HEK293 (cell line): ENCODE measurements around the gene TRIM2.

Source experiments
- EGR2 ChIP-seq: fragments of 450-650 bp; formaldehyde crosslinking; IDR thresholded peaks from 2 replicates; pipeline ENCODE4 v1.5.1; 2016; ENCODE audit warnings: low read depth, missing biosample characterization, missing genetic modification characterization
- GLI2 ChIP-seq: fragments of 450-650 bp; formaldehyde crosslinking; IDR thresholded peaks from 2 replicates; pipeline ENCODE4; 2017; ENCODE audit warnings: missing biosample characterization, missing genetic modification characterization, low read depth, borderline replicate concordance
- GLI4 ChIP-seq: fragments of 450-650 bp; formaldehyde crosslinking; IDR thresholded peaks from 2 replicates; pipeline ENCODE4 v1.5.1; 2016; ENCODE audit warnings: missing biosample characterization, missing genetic modification characterization
- HIC1 ChIP-seq: fragments of 450-650 bp; formaldehyde crosslinking; IDR thresholded peaks from 2 replicates; pipeline ENCODE4 v1.5.1; 2016; ENCODE audit warnings: missing biosample characterization, missing genetic modification characterization
- KLF1 ChIP-seq: fragments of 450-650 bp; formaldehyde crosslinking; IDR thresholded peaks from 2 replicates; pipeline ENCODE4 v1.5.1; 2016; ENCODE audit warnings: missing biosample characterization, missing genetic modification characterization
- KLF10 ChIP-seq: fragments of 450-650 bp; IDR thresholded peaks from 2 replicates; pipeline ENCODE4 v1.5.1; 2018; ENCODE audit warnings: missing biosample characterization, mild to moderate bottlenecking, missing genetic modification characterization
- KLF7 ChIP-seq: fragments of 450-650 bp; formaldehyde crosslinking; IDR thresholded peaks from 2 replicates; pipeline ENCODE4 v1.5.1; 2016; ENCODE audit warnings: missing biosample characterization, missing genetic modification characterization, borderline replicate concordance
- KLF9 ChIP-seq: fragments of 450-650 bp; formaldehyde crosslinking; IDR thresholded peaks from 2 replicates; pipeline ENCODE4 v1.5.1; 2016; ENCODE audit warnings: missing biosample characterization, missing genetic modification characterization, low read depth
- MYNN ChIP-seq: fragments of 450-650 bp; formaldehyde crosslinking; IDR thresholded peaks from 2 replicates; pipeline ENCODE4 v1.5.1; 2016; ENCODE audit warnings: missing biosample characterization, missing genetic modification characterization, borderline replicate concordance
- PRDM10 ChIP-seq: fragments of 450-650 bp; formaldehyde crosslinking; IDR thresholded peaks from 2 replicates; pipeline ENCODE4 v1.5.1; 2016; ENCODE audit warnings: missing biosample characterization, missing genetic modification characterization
- SCRT2 ChIP-seq: fragments of 450-650 bp; formaldehyde crosslinking; IDR thresholded peaks from 2 replicates; pipeline ENCODE4 v1.5.1; 2016; ENCODE audit warnings: missing biosample characterization, missing genetic modification characterization
- SETDB1 ChIP-seq: IDR thresholded peaks from one replicate; pipeline ENCODE4 v1.6.1; 2017; ENCODE audit warnings: mild to moderate bottlenecking, low read length, moderate library complexity, mixed read lengths; ENCODE audit not compliant: insufficient read length
- SP7 ChIP-seq: fragments of 450-650 bp; formaldehyde crosslinking; IDR thresholded peaks from 2 replicates; pipeline ENCODE4 v1.5.1; 2016; ENCODE audit warnings: missing biosample characterization, missing genetic modification characterization
- YY2 ChIP-seq: fragments of 450-650 bp; formaldehyde crosslinking; IDR thresholded peaks from 2 replicates; pipeline ENCODE4 v1.5.1; 2016; ENCODE audit warnings: missing biosample characterization, missing genetic modification characterization
- ZBTB20 ChIP-seq: fragments of 450-650 bp; formaldehyde crosslinking; IDR thresholded peaks from 2 replicates; pipeline ENCODE4 v1.5.1; 2016; ENCODE audit warnings: missing biosample characterization, missing genetic modification characterization
- ZBTB21 ChIP-seq: fragments of 450-650 bp; formaldehyde crosslinking; IDR thresholded peaks from 2 replicates; pipeline ENCODE4 v1.5.1; 2017; ENCODE audit warnings: missing biosample characterization, missing genetic modification characterization
- ZBTB26 ChIP-seq: fragments of 450-650 bp; formaldehyde crosslinking; optimal IDR thresholded peaks from 2 replicates; pipeline ENCODE3; 2016; ENCODE audit warnings: missing biosample characterization, mild to moderate bottlenecking, missing genetic modification characterization
- ZBTB6 ChIP-seq: fragments of 450-650 bp; formaldehyde crosslinking; IDR thresholded peaks from 2 replicates; pipeline ENCODE4 v1.5.1; 2017; ENCODE audit warnings: missing biosample characterization, missing genetic modification characterization
- ZFP69B ChIP-seq: fragments of 450-650 bp; formaldehyde crosslinking; IDR thresholded peaks from 2 replicates; pipeline ENCODE4 v1.5.1; 2016; ENCODE audit warnings: missing biosample characterization, missing genetic modification characterization
- ZIC2 ChIP-seq: fragments of 450-650 bp; formaldehyde crosslinking; IDR thresholded peaks from 2 replicates; pipeline ENCODE4 v1.5.1; 2016; ENCODE audit warnings: missing biosample characterization, missing genetic modification characterization
- ZNF223 ChIP-seq: fragments of 450-650 bp; formaldehyde crosslinking; IDR thresholded peaks from 2 replicates; pipeline ENCODE4 v1.5.1; 2016; ENCODE audit warnings: missing biosample characterization, missing genetic modification characterization
- ZNF544 ChIP-seq: fragments of 450-650 bp; formaldehyde crosslinking; IDR thresholded peaks from 2 replicates; pipeline ENCODE4 v1.5.0; 2017; ENCODE audit warnings: missing biosample characterization, missing genetic modification characterization
- ZNF585B ChIP-seq: fragments of 450-650 bp; formaldehyde crosslinking; IDR thresholded peaks from 2 replicates; pipeline ENCODE4 v1.5.1; 2016; ENCODE audit warnings: missing biosample characterization, missing genetic modification characterization
- ZNF596 ChIP-seq: fragments of 450-650 bp; IDR thresholded peaks from 2 replicates; pipeline ENCODE4 v1.5.0; 2018; ENCODE audit warnings: missing biosample characterization, mild to moderate bottlenecking, missing genetic modification characterization, moderate library complexity
- ZNF654 ChIP-seq: fragments of 450-650 bp; formaldehyde crosslinking; IDR thresholded peaks from 2 replicates; pipeline ENCODE4 v1.5.1; 2016; ENCODE audit warnings: low read depth, missing biosample characterization, missing genetic modification characterization
- ZNF777 ChIP-seq: fragments of 450-650 bp; formaldehyde crosslinking; IDR thresholded peaks from 2 replicates; pipeline ENCODE4 v1.5.1; 2017; ENCODE audit warnings: missing biosample characterization, missing genetic modification characterization, borderline replicate concordance
- ZNF785 ChIP-seq: fragments of 450-650 bp; formaldehyde crosslinking; IDR thresholded peaks from 2 replicates; pipeline ENCODE4 v1.5.1; 2016; ENCODE audit warnings: missing biosample characterization, missing genetic modification characterization
- ZSCAN30 ChIP-seq: fragments of 450-650 bp; IDR thresholded peaks from 2 replicates; pipeline ENCODE4 v1.5.1; 2018; ENCODE audit warnings: missing biosample characterization, mild to moderate bottlenecking, missing genetic modification characterization, moderate library complexity
- TF ChIP-seq, protein P1 (sequence below): fragments of 450-650 bp; formaldehyde crosslinking; IDR thresholded peaks from 2 replicates; pipeline ENCODE4 v1.5.1; 2017; ENCODE audit warnings: missing biosample characterization, missing genetic modification characterization

TRIM2 gene

GRCh38 chr4:153249199-153250041, 45.2 kb downstream of the TRIM2 start (continued):
- 0 out of 2 replicates have a peak, but pooled peaks have one; percentile 20 for TF ChIP-seq PRDM10 (tag by site-specific recombination)
- TF ChIP-seq ZNF544 (tag by site-specific recombination), result no peak
- no peak for TF ChIP-seq ZNF785 (tag by site-specific recombination)
- TF ChIP-seq ZFP69B, result no peak
- 0 out of 2 replicates have a peak, but pooled peaks have one; percentile 48 for TF ChIP-seq ZBTB6 (tag by site-specific recombination)
- no peak for TF ChIP-seq YY2 (tag by site-specific recombination)
- TF ChIP-seq SETDB1, result no peak
- no peak for TF ChIP-seq ZNF596 (tag by site-specific recombination)
- no peak for TF ChIP-seq GLI2
- peak; percentile 39; the same call in 1 of the 2 replicates for TF ChIP-seq KLF9
- TF ChIP-seq ZBTB21 (tag by site-specific recombination), result no peak
- peak; percentile 35; the same call in 1 of the 2 replicates for TF ChIP-seq SCRT2 (tag by site-specific recombination)
- TF ChIP-seq ZSCAN30, result no peak; the same call in 1 of the 2 replicates
- TF ChIP-seq KLF7, result no peak
- TF ChIP-seq EGR2 (tag by site-specific recombination), result peak; percentile 92
- peak; percentile 54; the same call in 1 of the 2 replicates for TF ChIP-seq KLF1 (tag by site-specific recombination)
- peak; percentile 23; the same call in 1 of the 2 replicates for TF ChIP-seq ZIC2 (tag by site-specific recombination)
- TF ChIP-seq ZBTB20 (tag by site-specific recombination), result peak; percentile 72; the same call in 1 of the 2 replicates
- TF ChIP-seq HIC1 (tag by site-specific recombination), result peak; percentile 55; the same call in 1 of the 2 replicates
- no peak for TF ChIP-seq ZNF777 (tag by site-specific recombination)
- no peak for TF ChIP-seq ZNF654
- peak; percentile 31 for TF ChIP-seq ZBTB26 (tag by site-specific recombination)
- peak; percentile 46; the same call in 1 of the 2 replicates for TF ChIP-seq SP7
- no peak for TF ChIP-seq ZNF223
- TF ChIP-seq, protein P1, sequence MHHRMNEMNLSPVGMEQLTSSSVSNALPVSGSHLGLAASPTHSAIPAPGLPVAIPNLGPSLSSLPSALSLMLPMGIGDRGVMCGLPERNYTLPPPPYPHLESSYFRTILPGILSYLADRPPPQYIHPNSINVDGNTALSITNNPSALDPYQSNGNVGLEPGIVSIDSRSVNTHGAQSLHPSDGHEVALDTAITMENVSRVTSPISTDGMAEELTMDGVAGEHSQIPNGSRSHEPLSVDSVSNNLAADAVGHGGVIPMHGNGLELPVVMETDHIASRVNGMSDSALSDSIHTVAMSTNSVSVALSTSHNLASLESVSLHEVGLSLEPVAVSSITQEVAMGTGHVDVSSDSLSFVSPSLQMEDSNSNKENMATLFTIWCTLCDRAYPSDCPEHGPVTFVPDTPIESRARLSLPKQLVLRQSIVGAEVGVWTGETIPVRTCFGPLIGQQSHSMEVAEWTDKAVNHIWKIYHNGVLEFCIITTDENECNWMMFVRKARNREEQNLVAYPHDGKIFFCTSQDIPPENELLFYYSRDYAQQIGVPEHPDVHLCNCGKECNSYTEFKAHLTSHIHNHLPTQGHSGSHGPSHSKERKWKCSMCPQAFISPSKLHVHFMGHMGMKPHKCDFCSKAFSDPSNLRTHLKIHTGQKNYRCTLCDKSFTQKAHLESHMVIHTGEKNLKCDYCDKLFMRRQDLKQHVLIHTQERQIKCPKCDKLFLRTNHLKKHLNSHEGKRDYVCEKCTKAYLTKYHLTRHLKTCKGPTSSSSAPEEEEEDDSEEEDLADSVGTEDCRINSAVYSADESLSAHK (tag by site-specific recombination), result no peak
- TF ChIP-seq KLF10 (tag by site-specific recombination), result peak; percentile 56
- no peak for TF ChIP-seq MYNN (tag by site-specific recombination)
- TF ChIP-seq ZNF585B (tag by site-specific recombination), result no peak
- TF ChIP-seq GLI4 (tag by site-specific recombination), result no peak
